ENCODE data around the gene TNNI2. TPM values are rescaled to one million over a fixed set of nuclear protein-coding genes. Genes with fewer than 3 reads are reported as not detected.

Gene TNNI2
- total RNA-seq, 2 experiments from 2014 or later, result not detected

DNA sequence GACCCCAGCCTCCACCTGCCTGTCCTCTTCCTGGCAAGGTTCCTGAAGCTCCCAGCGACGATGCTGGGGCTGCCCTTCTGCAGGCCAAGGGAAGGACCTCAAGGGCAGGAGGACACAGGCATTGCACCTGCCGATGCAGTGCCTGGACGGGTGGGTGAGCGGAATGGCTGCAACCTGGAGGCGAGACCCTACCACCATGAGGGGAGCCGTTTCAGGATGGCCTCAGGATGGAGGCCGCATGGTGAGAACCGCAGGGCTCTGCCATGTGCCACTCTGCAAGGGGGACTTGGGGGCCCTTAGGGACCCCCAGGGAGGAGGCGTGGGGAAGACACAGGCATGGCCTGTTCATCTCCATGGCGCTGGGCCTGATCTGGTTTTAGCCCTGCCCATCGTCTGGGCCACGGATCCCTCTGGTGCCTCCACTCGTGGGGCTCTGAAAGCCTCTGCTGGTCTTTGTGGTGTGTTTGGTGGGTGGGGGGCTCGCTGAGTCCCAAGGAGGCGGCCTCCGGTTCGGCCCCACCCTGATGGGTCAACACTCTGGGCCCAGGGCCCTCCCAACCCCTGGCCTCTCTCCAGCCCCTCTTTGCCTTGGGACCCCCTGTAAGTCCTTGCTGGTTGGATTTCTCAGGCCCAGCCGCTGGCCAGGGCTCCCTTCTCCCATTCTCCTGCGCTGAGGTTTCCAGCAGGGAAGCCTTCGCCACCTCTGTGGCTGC, 12.8 kb downstream of the TNNI2 start:
- DNase-seq, result no peak
- Mint-ChIP-seq H3K27ac (peak overlapping the region; percentile 98), H3K36me3 (ENCODE audit: low read depth) (peaks cover 7% of the 10 kb centered on the region), H3K4me3 (peak overlapping the region; percentile 97), H3K27me3 (no peaks in the 10 kb centered on the region), H3K9me3 (ENCODE audit: low read depth) (no peaks in the 10 kb centered on the region), H3K4me1 (peaks cover 69% of the 10 kb centered on the region)
- ChIA-PET CTCF (interaction anchor here (1.2 to 2.3 kb wide), 7 partner anchors 18 to 158 kb away, joined by 3 to 13 read pairs (median 7); no protein-coding TSS in a partner anchor), POLR2A (no interaction called here)
- intact Hi-C loops (cut with DNase I, micrococcal nuclease), result loop anchor here (1.0 to 5.0 kb wide), 5 partner anchors 36 to 551 kb away; partner anchors contain the start of genes DUSP8 (in 1 of the 2) and TSSC4 (in 1 of the 2)
- ATAC-seq, result no peak

DNA sequence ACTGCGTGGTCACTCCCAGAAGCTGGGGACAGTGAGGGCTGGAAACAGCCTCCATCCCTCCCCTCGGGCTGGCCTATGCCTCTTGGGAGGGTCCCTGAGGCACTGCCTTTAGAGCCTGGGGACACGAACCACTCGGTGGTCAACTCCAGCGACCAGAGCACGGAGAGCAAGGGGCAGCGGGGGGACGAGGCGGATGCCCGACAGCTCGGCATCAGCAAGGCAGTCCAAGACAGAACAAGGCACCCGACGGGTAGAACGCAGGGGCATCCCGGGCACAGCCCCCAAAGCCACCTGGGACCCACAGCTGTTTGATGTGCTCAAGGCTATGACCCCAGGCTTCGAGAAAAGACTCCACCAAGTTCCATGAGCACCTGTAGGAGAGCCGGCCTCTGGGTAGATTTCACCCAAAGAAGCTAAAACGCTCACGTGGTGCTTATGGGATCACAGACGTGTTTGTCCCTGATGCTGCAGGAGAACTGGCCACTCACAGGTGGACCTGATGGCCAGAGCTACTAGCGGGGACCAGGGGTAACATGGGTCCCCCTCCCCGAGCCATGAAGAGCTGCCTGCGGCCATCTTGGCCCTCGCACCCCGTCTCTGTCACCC, 13.6 kb downstream of the TNNI2 start:
- no peak for DNase-seq
- ATAC-seq, result peak; percentile 1
- Mint-ChIP-seq H3K36me3 (ENCODE audit: low read depth) (peaks cover 7% of the 10 kb centered on the region), H3K4me3 (peak overlapping the region; percentile 97), H3K4me1 (peaks cover 67% of the 10 kb centered on the region), H3K27ac (peak overlapping the region; percentile 98), H3K27me3 (no peaks in the 10 kb centered on the region), H3K9me3 (ENCODE audit: low read depth) (no peaks in the 10 kb centered on the region)
- CTCF ChIA-PET, result interaction anchor here (0.8 to 1.7 kb wide), 7 partner anchors 19 to 300 kb away, joined by 3 to 7 read pairs (median 5); no protein-coding TSS in a partner anchor
- intact Hi-C loops (cut with DNase I, micrococcal nuclease), result loop anchor here (1.0 to 5.0 kb wide), 5 partner anchors 35 to 550 kb away; partner anchors contain the start of genes DUSP8 (in 1 of the 2) and TSSC4 (in 1 of the 2)
- POLR2A ChIA-PET, result no interaction called here

DNA sequence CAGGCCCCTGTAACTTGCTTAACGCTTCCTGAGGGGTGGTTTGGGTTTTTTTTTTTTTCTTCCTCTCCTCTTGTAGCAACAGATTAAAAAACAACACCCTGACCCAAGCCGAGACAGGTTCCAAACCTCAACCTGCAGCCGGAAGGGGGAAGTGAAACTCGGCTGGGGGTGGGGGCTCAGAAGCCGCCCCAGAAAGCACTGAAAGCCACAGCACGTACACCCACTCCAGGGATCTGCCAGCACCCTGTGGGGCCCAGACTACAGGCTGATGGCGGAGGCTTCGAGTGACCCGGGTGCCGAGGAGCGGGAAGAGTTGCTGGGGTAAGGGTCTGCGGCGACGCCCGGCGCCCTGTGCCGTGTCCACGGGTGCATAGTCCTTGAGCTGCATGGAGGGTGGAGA, 14.1 kb downstream of the TNNI2 start, which contains the start of gene LSP1:
TSS of gene LSP1 (plus strand) at position 208 of the 400 bp plus-strand sequence. CDS start at position 269, 61 bp downstream.
- Mint-ChIP-seq H3K27ac (peak within 1 kb of the TSS; percentile 98), H3K27me3 (no peaks in the 10 kb centered on the region), H3K4me1 (peaks cover 66% of the 10 kb centered on the region), H3K36me3 (ENCODE audit: low read depth) (peaks cover 7% of the 10 kb centered on the region), H3K4me3 (peak within 1 kb of the TSS; percentile 97), H3K9me3 (ENCODE audit: low read depth) (no peaks in the 10 kb centered on the region)
- intact Hi-C loops (cut with DNase I, micrococcal nuclease), result loop anchor here (1.0 to 5.0 kb wide), 8 partner anchors 34 to 549 kb away; partner anchors contain the start of genes DUSP8 (in 1 of the 2) and TSSC4 (in 1 of the 2)
- peak; percentile 60 for ATAC-seq
- ChIA-PET POLR2A (no interaction called here), CTCF (interaction anchor here (0.8 to 1.7 kb wide), 8 partner anchors 19 to 299 kb away, joined by 3 to 7 read pairs (median 6); no protein-coding TSS in a partner anchor)
- DNase-seq, result peak; percentile 93

DNA sequence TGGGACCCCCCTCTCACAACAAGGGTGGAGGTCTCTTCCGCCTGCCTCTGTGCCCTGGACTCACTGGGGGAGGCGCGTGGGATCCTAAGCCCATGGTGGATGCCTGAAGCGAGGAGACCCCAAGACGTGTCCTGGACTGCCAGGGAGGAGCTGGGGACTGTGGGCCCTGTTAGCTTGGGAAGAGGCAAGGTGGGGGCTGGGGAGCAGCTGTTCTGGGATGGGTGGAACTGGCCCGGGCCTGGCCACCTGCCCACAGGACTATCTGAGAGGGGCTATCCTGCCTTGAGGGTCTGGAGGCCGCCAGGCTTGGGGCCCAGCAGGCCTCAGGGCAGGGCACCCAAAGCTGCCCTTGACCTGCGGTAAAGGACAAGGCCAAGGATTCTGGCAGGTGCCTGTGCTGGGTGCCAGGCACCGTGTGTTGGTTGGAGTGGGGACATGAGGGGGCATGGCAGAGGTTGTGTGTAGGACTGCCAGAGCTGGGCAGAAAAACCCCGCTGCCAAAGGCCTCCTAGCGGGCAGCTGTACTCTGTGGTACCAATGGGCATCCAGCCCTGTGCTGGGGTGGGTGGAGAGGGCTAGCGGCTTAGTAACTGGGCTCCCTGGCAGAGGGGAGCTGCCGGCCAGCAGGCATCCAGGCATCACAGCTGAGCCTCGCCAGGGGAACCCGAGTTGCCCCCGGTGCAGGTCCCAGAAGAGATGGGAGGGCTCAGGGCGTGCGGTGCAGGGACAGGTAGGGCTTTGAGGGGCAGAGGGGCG, 14.8 kb downstream of the TNNI2 start:
- Mint-ChIP-seq H3K9me3 (ENCODE audit: low read depth) (no peaks in the 10 kb centered on the region), H3K27me3 (no peaks in the 10 kb centered on the region), H3K36me3 (ENCODE audit: low read depth) (peaks cover 7% of the 10 kb centered on the region), H3K4me1 (peaks cover 66% of the 10 kb centered on the region), H3K4me3 (peak overlapping the region; percentile 97), H3K27ac (peak overlapping the region; percentile 98)
- intact Hi-C loops (cut with DNase I, micrococcal nuclease), result loop anchor here (1.0 to 5.0 kb wide), 7 partner anchors 34 to 549 kb away; partner anchors contain the start of genes DUSP8 (in 1 of the 2) and TSSC4 (in 1 of the 2)
- CTCF ChIA-PET, result interaction anchor here (0.8 to 2.5 kb wide), 6 partner anchors 29 to 201 kb away, joined by 3 to 10 read pairs (median 6); no protein-coding TSS in a partner anchor
- DNase-seq (peak; percentile 66), ATAC-seq (peak; percentile 7)
- POLR2A ChIA-PET, result interaction anchor here (0.6 kb wide), 1 partner anchor 152 kb away, joined by 3 read pairs; no protein-coding TSS in a partner anchor

- H3K27me3 Mint-ChIP-seq, result no peaks in the 10 kb centered on the region
- H3K36me3 Mint-ChIP-seq (ENCODE audit: low read depth), result peaks cover 7% of the 10 kb centered on the region
- CTCF ChIA-PET, result interaction anchor here (0.5 to 2.5 kb wide), 4 partner anchors 28 to 1138 kb away, joined by 3 to 10 read pairs (median 6); partner anchors contain the start of gene NAP1L4
- H3K4me3 Mint-ChIP-seq, result peak overlapping the region; percentile 97
- POLR2A ChIA-PET, result interaction anchor here (0.6 kb wide), 1 partner anchor 153 kb away, joined by 3 read pairs; no protein-coding TSS in a partner anchor
- peak; percentile 3 for ATAC-seq
- peak overlapping the region; percentile 98 for H3K27ac Mint-ChIP-seq
- peaks cover 63% of the 10 kb centered on the region for H3K4me1 Mint-ChIP-seq
- H3K9me3 Mint-ChIP-seq (ENCODE audit: low read depth), result no peaks in the 10 kb centered on the region
- intact Hi-C loops (cut with DNase I, micrococcal nuclease), result loop anchor here (5.0 kb wide), 4 partner anchors 33 to 548 kb away; partner anchors contain the start of genes DUSP8 (in 1 of the 2) and TSSC4 (in 1 of the 2)
- DNase-seq, result peak; percentile 57
Measured at GRCh38 chr11:1854132-1854948, 15.6 kb downstream of the TNNI2 start.

GRCh38 chr11:1854949-1855885, 16.4 kb downstream of the TNNI2 start:
- peak; percentile 44 for ATAC-seq

GRCh38 chr11:1855886-1856265, 17.1 kb downstream of the TNNI2 start:
- peak overlapping the region; percentile 24 for H3K27ac Mint-ChIP-seq
- no peak for ATAC-seq
- no peak for DNase-seq
- no peaks in the 10 kb centered on the region for H3K9me3 Mint-ChIP-seq (ENCODE audit: low read depth)
- no peak overlapping the region for H3K4me3 Mint-ChIP-seq
- intact Hi-C loops (cut with DNase I, micrococcal nuclease), result no loop called here
- H3K4me1 Mint-ChIP-seq, result peaks cover 48% of the 10 kb centered on the region
- H3K36me3 Mint-ChIP-seq (ENCODE audit: low read depth), result peaks cover 7% of the 10 kb centered on the region
- ChIA-PET CTCF (interaction anchor here (0.9 to 2.5 kb wide), 2 partner anchors 25 to 27 kb away, joined by 5 to 10 read pairs; no protein-coding TSS in a partner anchor), POLR2A (interaction anchor here (1.3 kb wide), 1 partner anchor 20 kb away, joined by 3 read pairs; no protein-coding TSS in a partner anchor)
- no peaks in the 10 kb centered on the region for H3K27me3 Mint-ChIP-seq

More at GRCh38 chr11:1854949-1855885, 16.4 kb downstream of the TNNI2 start:
- ChIA-PET CTCF (interaction anchor here (0.9 to 2.5 kb wide), 2 partner anchors 26 to 27 kb away, joined by 5 to 10 read pairs; no protein-coding TSS in a partner anchor), POLR2A (interaction anchor here (1.3 kb wide), 1 partner anchor 21 kb away, joined by 3 read pairs; no protein-coding TSS in a partner anchor)
- Mint-ChIP-seq H3K9me3 (ENCODE audit: low read depth) (no peaks in the 10 kb centered on the region), H3K36me3 (ENCODE audit: low read depth) (peaks cover 7% of the 10 kb centered on the region), H3K4me1 (peaks cover 54% of the 10 kb centered on the region), H3K27me3 (no peaks in the 10 kb centered on the region), H3K27ac (no peak overlapping the region), H3K4me3 (peak overlapping the region; percentile 97)
- DNase-seq, result peak; percentile 76
- intact Hi-C loops (cut with DNase I, micrococcal nuclease), result loop anchor here (5.0 kb wide), 4 partner anchors 32 to 547 kb away; partner anchors contain the start of genes DUSP8 (in 1 of the 2) and TSSC4 (in 1 of the 2)

GRCh38 chr11:1856306-1857005, 17.7 kb downstream of the TNNI2 start:
- no peak for DNase-seq
- CTCF ChIA-PET, result interaction anchor here (0.9 to 2.5 kb wide), 2 partner anchors 25 to 26 kb away, joined by 5 to 10 read pairs; no protein-coding TSS in a partner anchor
- intact Hi-C loops (cut with DNase I, micrococcal nuclease), result no loop called here
- ATAC-seq, result no peak
- no peak overlapping the region for H3K4me3 Mint-ChIP-seq
- no peaks in the 10 kb centered on the region for H3K27me3 Mint-ChIP-seq
- H3K27ac Mint-ChIP-seq, result peak overlapping the region; percentile 24
- H3K36me3 Mint-ChIP-seq (ENCODE audit: low read depth), result peaks cover 7% of the 10 kb centered on the region
- POLR2A ChIA-PET, result interaction anchor here (0.6 to 1.3 kb wide), 3 partner anchors 9 to 461 kb away, joined by 3 read pairs; no protein-coding TSS in a partner anchor
- peaks cover 42% of the 10 kb centered on the region for H3K4me1 Mint-ChIP-seq
- H3K9me3 Mint-ChIP-seq (ENCODE audit: low read depth), result no peaks in the 10 kb centered on the region
